GM11168 (cell line): ENCODE measurements around the gene EPHA3.
"Not testable (repeated sequence)": the region's sequence is repeated elsewhere in the genome, so short reads cannot be mapped to it uniquely, and the experiment has no call there.

ENCODE experiments used
- in situ Hi-C: fragments of 300-500 bp; cut with MboI; formaldehyde crosslinking; loops from one replicate; pipeline ENCODE4 v1.12.0; 2022; ENCODE audit warnings: low sequenced_read_pairs; ENCODE audit not compliant: unreplicated experiment

EPHA3 gene

GRCh38 chr3:89340408-89340807 lies 233.0 kb downstream of the EPHA3 start:
- in situ Hi-C loops: no loop called here

DNA sequence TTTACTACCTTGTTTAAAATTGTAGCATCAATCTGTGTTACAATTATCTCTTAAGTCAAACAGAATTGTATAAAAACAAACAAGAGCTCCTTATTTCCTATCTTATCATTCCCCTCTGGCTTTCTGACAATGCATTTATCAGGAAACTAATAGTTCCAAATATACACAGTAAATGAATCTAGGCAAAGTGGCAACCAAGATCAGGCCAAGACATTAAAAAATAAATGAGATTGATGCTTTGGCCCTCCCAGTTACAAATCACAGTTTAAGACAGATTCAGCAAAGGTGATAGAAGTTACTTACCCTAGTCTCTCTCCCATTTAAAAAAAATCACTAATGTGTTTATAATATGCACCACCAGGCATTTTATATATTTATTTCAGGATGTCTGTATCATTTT lies 236.7 kb downstream of the EPHA3 start:
- in situ Hi-C loops: no loop called here

GRCh38 chr3:89350935-89351334 lies 243.5 kb downstream of the EPHA3 start:
- in situ Hi-C loops: not testable (repeated sequence)

- in situ Hi-C loops: no loop called here
Observed at GRCh38 chr3:89353465-89353864, 246.0 kb downstream of the EPHA3 start.

- in situ Hi-C loops: no loop called here
Observed at GRCh38 chr3:89358281-89358680, 250.9 kb downstream of the EPHA3 start.

DNA sequence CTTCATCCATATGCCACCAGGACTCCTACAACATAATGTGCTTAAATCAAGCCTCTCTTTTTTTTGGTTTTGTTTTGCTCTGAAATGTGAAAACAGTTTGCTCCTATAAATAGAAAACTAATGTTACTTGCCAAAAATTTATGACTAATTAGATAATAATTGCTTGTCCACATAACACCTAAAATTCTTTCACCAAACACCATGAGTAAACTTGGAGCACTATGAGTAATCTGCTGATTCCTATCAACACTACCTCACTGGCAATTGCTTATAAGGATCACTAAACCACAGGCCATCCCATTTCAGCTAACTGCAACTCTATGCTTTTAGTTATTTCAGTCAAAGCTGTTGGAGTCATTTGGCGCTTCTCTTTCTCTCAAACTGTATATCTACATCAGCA lies 252.7 kb downstream of the EPHA3 start:
- in situ Hi-C loops: no loop called here

GRCh38 chr3:89362496-89362895 lies 255.1 kb downstream of the EPHA3 start:
- in situ Hi-C loops: no loop called here

- in situ Hi-C loops: no loop called here
Observed at GRCh38 chr3:89363171-89363570, 255.8 kb downstream of the EPHA3 start.

GRCh38 chr3:89364314-89364713 lies 256.9 kb downstream of the EPHA3 start:
- in situ Hi-C loops: no loop called here

DNA sequence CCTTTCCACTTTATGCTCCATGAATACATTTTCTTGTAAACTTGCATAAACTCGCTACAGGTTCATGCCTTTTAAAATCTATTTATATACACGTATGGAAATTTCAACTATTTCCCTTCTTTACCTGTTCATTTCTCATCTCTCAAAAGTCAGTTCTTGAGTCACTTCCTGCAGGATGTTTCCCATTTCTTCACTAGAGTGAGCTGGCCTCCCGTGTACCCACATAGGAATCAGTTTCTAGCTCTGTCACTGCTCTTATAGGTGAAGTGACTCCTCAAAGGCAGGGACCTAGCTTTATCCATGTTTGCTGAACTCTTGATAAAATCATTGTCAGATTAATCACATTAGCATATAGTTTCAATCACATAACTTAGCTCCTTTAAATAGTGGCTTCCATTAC lies 259.7 kb downstream of the EPHA3 start:
- in situ Hi-C loops: no loop called here

- in situ Hi-C loops: no loop called here
Observed at GRCh38 chr3:89368846-89369245, 261.4 kb downstream of the EPHA3 start.

DNA sequence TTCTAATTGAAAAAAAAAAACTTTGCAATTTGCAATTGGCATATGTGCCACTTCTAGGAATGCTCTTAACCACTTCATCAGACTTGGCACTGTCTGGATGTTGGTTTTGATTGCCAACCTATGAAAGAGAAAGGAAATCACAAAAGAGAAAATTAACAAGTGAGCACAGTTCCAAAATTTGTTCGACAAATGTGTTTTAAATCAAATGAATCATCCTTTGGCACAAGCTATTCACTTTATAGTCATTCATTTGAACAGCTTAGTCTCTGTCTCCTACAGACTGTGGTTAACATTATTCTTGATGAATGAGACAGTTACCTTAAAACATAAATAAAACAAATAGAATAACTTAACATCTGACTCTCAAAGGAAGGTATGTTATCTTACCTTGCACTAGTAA lies 265.0 kb downstream of the EPHA3 start:
- in situ Hi-C loops: no loop called here

GRCh38 chr3:89373434-89373833 lies 266.0 kb downstream of the EPHA3 start:
- in situ Hi-C loops: no loop called here

DNA sequence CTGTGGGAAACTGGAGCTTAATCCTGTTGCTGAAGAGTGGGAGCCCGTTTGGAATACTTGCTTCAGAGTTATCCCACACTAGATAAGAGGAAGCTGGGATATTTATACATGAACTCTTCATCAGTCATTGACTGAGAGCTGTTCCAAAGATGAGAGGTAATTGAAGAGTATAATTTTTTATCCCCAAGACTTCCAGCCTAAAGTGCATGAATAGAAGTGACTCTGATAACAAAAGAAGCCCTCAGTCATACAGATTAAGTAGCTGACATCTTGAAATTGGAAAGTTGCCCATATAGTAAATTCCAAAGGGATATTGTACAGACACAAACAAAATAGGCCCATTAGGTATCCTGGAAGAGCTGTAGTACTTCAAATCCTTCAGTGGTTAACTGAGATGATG lies 268.0 kb downstream of the EPHA3 start:
- in situ Hi-C loops: no loop called here

- in situ Hi-C loops: no loop called here
Observed at GRCh38 chr3:89380016-89380415, 272.6 kb downstream of the EPHA3 start.

DNA sequence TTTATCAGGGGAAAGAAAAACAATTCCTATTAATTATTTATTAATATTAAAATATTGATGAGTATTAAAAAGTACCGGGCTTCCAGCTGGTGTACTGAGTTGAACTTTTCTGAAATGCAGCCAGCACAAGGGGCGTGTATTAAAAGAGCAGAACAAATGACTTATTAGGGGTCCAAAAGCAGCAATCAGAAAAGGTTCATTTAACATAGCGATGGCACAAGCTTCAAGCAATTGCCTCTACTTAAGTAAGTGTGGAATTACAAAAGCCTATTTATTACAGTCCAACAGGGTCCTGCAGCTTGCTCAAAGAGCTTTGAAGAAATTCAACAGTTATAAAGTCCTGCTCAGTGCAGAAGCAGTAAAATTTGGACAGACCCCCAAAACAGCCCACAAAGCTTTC lies 285.6 kb downstream of the EPHA3 start:
- in situ Hi-C loops: no loop called here

- in situ Hi-C loops: no loop called here
Observed at GRCh38 chr3:89395456-89395855, 288.0 kb downstream of the EPHA3 start.

- in situ Hi-C loops: no loop called here
Observed at GRCh38 chr3:89395996-89396395, 288.6 kb downstream of the EPHA3 start.

DNA sequence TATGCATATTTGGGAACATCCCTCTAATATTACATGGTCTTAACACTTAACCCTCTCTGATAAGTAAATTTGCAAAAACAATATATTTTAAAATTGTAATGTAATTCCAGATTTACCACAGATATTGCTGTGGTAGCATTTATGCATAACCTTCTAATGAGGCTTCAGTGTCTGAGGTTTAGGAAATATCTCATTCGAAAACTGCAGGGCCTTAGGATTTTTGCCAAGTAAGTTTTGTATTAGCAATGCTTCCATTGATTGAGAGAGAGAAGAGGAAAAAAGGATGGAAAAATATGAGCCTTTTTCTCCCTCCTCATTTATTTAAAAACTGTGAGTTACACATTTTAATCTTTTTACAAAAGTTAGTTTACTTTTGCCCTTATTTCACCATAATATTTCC lies 294.6 kb downstream of the EPHA3 start:
- in situ Hi-C loops: no loop called here

DNA sequence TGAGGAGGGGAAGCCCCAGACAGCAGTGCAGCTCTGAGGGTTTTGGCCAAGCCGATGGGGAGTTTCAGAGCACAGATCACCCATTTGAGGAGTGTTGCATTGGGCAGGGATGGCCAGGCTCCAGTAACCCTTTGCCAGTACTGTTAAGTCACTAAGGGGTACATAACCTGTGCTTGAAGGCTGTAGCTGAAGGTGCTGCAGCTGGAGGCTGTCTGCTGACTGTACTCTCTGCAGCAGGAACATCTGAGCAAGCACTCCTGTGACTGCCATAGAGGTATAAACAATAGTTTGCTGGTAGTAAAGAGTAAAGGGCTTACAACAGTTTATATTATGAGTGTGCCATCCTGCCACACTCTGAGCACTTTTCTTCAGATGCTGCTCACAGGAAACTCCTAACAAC lies 297.8 kb downstream of the EPHA3 start:
- in situ Hi-C loops: no loop called here

DNA sequence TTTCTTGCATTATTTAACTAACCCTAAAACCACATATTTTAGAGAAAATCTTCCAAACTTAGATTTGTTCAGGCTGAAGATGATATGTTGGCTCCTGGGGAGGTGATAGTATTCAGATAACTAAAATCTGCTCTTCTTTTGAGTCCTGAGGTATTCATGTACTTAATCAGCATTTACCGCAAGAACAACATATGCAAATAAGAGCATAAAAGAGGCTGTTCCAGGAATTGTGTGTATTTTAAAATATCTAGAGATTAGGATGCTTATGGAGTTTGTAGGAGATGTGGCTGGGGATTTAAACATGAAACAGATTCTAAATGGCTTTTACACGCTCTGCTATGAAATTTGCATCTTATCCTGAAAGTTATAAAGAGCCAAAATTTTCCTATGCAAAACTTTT lies 298.2 kb downstream of the EPHA3 start:
- in situ Hi-C loops: no loop called here

DNA sequence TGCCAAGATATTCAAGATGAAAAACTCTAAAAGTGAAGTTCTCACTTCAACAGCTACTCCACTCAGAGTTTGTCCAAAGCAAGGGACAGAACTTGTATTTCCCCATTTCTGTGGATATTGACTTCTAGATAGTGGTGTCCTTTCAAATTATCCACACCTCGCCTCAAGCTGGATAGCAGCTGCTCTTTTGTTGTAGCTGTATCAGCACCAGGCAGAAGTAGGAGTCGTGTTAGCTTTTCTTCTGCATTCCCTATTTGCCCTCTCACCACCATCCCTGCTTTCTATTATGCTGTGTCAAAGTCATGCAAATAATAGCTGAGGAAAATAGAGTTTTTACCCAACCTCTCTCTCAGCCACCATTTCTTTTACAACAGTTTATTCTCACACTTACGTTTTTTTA lies 303.8 kb downstream of the EPHA3 start:
- in situ Hi-C loops: no loop called here

- in situ Hi-C loops: no loop called here
Observed at GRCh38 chr3:89414270-89414669, 306.8 kb downstream of the EPHA3 start.
